Loucy (cell line): ENCODE data around the gene SNRNP200.

Experiments
- H2AFZ ChIP-seq: fragments of 200-600 bp; sonication (generic); 2 replicates; pipeline ENCODE4 v1.6.0; 2016; ENCODE audit warnings: antibody characterized with exemption, mild to moderate bottlenecking, low read length, moderate library complexity
- H3F3A ChIP-seq: fragments of 200-600 bp; 2 replicates; pipeline ENCODE4 v1.6.0; 2016; ENCODE audit warnings: antibody characterized with exemption, low read depth, mild to moderate bottlenecking
- H3K27me3 ChIP-seq: fragments of 200-600 bp; sonication (generic); 2 replicates; pipeline ENCODE4 v1.6.1; 2014; ENCODE audit warnings: low read length, mild to moderate bottlenecking; ENCODE audit not compliant: insufficient read depth, poor library complexity, severe bottlenecking
- H3K36me3 ChIP-seq: fragments of 200-600 bp; sonication (generic); 2 replicates; pipeline ENCODE4 v1.6.1; 2016; ENCODE audit warnings: low read length; ENCODE audit not compliant: insufficient read depth
- H3K4me1 ChIP-seq: fragments of 200-600 bp; sonication (generic); 2 replicates; pipeline ENCODE4 v1.5.1; 2014; ENCODE audit warnings: low read length, mild to moderate bottlenecking; ENCODE audit not compliant: insufficient read depth, poor library complexity, severe bottlenecking
- H3K4me2 ChIP-seq: fragments of 200-600 bp; sonication (generic); 2 replicates; pipeline ENCODE4 v1.6.0; 2014; ENCODE audit warnings: antibody characterized with exemption, low read length, low read depth, mild to moderate bottlenecking; ENCODE audit not compliant: poor library complexity, severe bottlenecking
- H3K4me3 ChIP-seq: fragments of 200-600 bp; sonication (generic); 2 replicates; pipeline ENCODE4 v1.5.1; 2014; ENCODE audit warnings: low read length, mild to moderate bottlenecking, mixed read lengths; ENCODE audit not compliant: poor library complexity, severe bottlenecking
- H3K79me2 ChIP-seq: fragments of 200-600 bp; sonication (generic); 2 replicates; pipeline ENCODE4 v1.6.1; 2014; ENCODE audit warnings: low read length; ENCODE audit not compliant: insufficient read depth
- H3K9ac ChIP-seq: fragments of 200-600 bp; sonication (generic); 2 replicates; pipeline ENCODE4 v1.6.0; 2014; ENCODE audit warnings: mild to moderate bottlenecking, low read depth, low read length, moderate library complexity; ENCODE audit not compliant: poor library complexity, severe bottlenecking
- H3K9me2 ChIP-seq: fragments of 200-600 bp; sonication (generic); replicated peaks from 2 replicates; pipeline ENCODE4 v1.6.1; 2016; ENCODE audit warnings: low read depth, low read length, mixed read lengths
- H3K9me3 ChIP-seq: fragments of 200-600 bp; sonication (generic); 2 replicates; pipeline ENCODE4 v1.6.1; 2014; ENCODE audit warnings: mild to moderate bottlenecking, antibody characterized with exemption, low read length, low read depth; ENCODE audit not compliant: insufficient read depth
- H4K20me1 ChIP-seq: fragments of 200-600 bp; sonication (generic); 2 replicates; pipeline ENCODE4 v1.6.0; 2014; ENCODE audit warnings: antibody characterized with exemption, low read length, mild to moderate bottlenecking; ENCODE audit not compliant: insufficient read depth, poor library complexity, severe bottlenecking
- EZH2phosphoT487 ChIP-seq: fragments of 200-600 bp; IDR thresholded peaks from 2 replicates; pipeline ENCODE4 v1.6.1; 2018; ENCODE audit warnings: antibody characterized with exemption, mild to moderate bottlenecking, moderate library complexity, borderline replicate concordance
- TF ChIP-seq, protein P1 (sequence below): fragments of 200-600 bp; sonication (generic); conservative IDR thresholded peaks from 2 replicates; pipeline ENCODE4 v1.5.1; 2014; ENCODE audit warnings: mild to moderate bottlenecking, antibody characterized with exemption, low read length

The SNRNP200 gene

GRCh38 chr2:96291751-96292150 is 13.6 kb downstream of the SNRNP200 start:
- H3K9me2 ChIP-seq: no peaks in the 10 kb centered on the region
- H3K79me2 ChIP-seq: no peaks in the 10 kb centered on the region
- no peaks in the 10 kb centered on the region for H3F3A ChIP-seq
- no peak overlapping the region for H3K4me3 ChIP-seq
- no peaks in the 10 kb centered on the region for H3K27me3 ChIP-seq
- no peak overlapping the region for H3K9ac ChIP-seq
- TF ChIP-seq, protein P1, sequence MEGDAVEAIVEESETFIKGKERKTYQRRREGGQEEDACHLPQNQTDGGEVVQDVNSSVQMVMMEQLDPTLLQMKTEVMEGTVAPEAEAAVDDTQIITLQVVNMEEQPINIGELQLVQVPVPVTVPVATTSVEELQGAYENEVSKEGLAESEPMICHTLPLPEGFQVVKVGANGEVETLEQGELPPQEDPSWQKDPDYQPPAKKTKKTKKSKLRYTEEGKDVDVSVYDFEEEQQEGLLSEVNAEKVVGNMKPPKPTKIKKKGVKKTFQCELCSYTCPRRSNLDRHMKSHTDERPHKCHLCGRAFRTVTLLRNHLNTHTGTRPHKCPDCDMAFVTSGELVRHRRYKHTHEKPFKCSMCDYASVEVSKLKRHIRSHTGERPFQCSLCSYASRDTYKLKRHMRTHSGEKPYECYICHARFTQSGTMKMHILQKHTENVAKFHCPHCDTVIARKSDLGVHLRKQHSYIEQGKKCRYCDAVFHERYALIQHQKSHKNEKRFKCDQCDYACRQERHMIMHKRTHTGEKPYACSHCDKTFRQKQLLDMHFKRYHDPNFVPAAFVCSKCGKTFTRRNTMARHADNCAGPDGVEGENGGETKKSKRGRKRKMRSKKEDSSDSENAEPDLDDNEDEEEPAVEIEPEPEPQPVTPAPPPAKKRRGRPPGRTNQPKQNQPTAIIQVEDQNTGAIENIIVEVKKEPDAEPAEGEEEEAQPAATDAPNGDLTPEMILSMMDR: no peak
- no peak for TF ChIP-seq EZH2phosphoT487
- no peaks in the 10 kb centered on the region for H3K9me3 ChIP-seq
- H3K4me1 ChIP-seq: no peaks in the 10 kb centered on the region
- H3K4me2 ChIP-seq: no peak overlapping the region
- peaks cover 5% of the 10 kb centered on the region for H4K20me1 ChIP-seq
- H3K36me3 ChIP-seq: peaks cover 100% of the 10 kb centered on the region
- H2AFZ ChIP-seq: no peak overlapping the region

DNA sequence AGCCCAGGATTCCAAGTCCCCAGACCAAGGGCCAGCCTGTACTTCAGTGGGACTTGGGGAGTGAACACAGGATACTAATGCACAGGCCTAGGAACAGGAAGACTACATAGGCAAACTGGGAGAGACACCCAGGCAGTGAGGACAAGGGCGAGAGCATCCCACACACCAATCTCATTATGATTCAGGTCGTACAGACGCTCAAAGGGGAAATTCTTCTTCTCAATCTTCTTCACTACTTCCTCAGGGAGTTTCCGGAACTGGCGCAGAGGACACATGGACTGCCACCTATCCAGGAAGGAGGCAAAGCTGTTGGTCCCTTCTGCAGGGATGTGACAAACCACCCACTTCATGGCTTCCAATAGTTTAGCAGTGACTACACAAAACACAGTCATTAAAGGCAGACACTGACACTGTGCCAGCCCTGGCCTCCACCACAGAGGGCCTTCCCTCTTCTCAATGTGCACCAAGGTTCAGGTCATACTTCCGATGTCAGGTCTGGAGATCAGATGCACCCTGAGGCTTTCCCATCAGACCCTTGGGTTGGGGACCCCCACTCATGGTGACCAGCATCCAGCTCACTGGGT is 18.0 kb downstream of the SNRNP200 start:
- Histone ChIP-seq H3F3A (no peaks in the 10 kb centered on the region), H4K20me1 (no peaks in the 10 kb centered on the region), H3K79me2 (no peaks in the 10 kb centered on the region), H3K4me2 (no peak overlapping the region), H3K9ac (no peak overlapping the region), H3K36me3 (peaks cover 99% of the 10 kb centered on the region), H3K4me1 (no peaks in the 10 kb centered on the region), H3K27me3 (no peaks in the 10 kb centered on the region), H3K9me3 (no peaks in the 10 kb centered on the region), H2AFZ (no peak overlapping the region), H3K9me2 (no peaks in the 10 kb centered on the region), H3K4me3 (no peak overlapping the region)
- TF ChIP-seq, protein P1: no peak
- no peak for TF ChIP-seq EZH2phosphoT487

DNA sequence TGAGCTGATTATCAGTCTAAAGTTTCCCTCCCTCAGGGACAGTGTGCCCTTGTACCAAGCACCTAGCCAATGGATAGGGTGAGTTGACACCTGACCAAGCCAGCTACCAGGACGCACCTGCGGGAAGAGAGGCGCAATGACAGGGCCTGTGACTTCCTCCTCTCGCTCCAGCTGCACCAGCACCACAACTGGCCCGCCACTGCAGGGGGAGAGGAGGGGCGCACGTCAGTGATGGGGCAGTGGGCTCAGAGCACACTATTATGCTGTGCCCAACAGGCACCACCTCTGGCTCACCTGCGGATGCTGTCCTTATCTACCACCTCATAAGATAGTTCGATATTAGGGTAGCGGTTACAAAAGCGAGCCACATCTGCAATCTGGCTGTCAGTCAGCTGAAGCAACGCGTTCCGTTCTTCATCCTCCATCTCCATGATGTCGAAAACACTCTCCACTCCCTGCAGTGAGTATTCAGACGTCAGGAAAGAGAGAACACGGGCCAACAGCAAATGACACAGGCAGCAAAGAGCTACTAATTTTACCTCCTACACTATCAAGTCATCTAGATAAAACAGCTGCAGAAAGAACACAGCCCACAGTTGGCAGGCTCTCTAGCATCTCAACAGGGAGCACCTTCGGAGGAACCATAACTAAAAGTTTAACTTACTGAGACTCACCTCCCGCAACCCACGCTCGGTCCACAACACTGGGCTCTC is 28.4 kb downstream of the SNRNP200 start:
- Histone ChIP-seq H3K4me2 (no peak overlapping the region), H3F3A (peaks cover 5% of the 10 kb centered on the region; the same call in 1 of the 2 replicates), H3K4me1 (no peaks in the 10 kb centered on the region), H3K9me2 (no peaks in the 10 kb centered on the region), H3K9me3 (no peaks in the 10 kb centered on the region), H4K20me1 (no peaks in the 10 kb centered on the region), H2AFZ (no peak overlapping the region), H3K79me2 (no peaks in the 10 kb centered on the region), H3K27me3 (no peaks in the 10 kb centered on the region), H3K36me3 (peaks cover 78% of the 10 kb centered on the region), H3K9ac (no peak overlapping the region), H3K4me3 (no peak overlapping the region)
- TF ChIP-seq EZH2phosphoT487: no peak
- TF ChIP-seq, protein P1: no peak
